ENCODE data around the gene SALL1. TPM values are rescaled to one million over a fixed set of nuclear protein-coding genes. Genes with fewer than 3 reads are reported as not detected.

The SALL1 gene
- total and polyA plus RNA-seq, 2 of the 13 experiments (the other 11 are each of a cell fraction or from before 2014, with no cell fraction given): 6.6 to 12.3 TPM

- TF ChIP-seq FOXP4 (CRISPR knock-in tag; IDR thresholded peaks at IDR 0.05) (peak; percentile 46; the same call in 1 of the 2 replicates), ZNF276 (CRISPR knock-in tag; IDR thresholded peaks at IDR 0.05; ENCODE audit: low read depth) (no peak), ZNF777 (CRISPR knock-in tag; IDR thresholded peaks at IDR 0.05) (no peak), ZMYM3 (CRISPR knock-in tag; IDR thresholded peaks at IDR 0.05) (peak; percentile 39; the same call in 1 of the 2 replicates), AHDC1 (CRISPR knock-in tag; IDR thresholded peaks at IDR 0.05; ENCODE audit: borderline replicate concordance) (no peak), SIX1 (CRISPR knock-in tag; IDR thresholded peaks at IDR 0.05; ENCODE audit: borderline replicate concordance) (no peak), FOXP1 (IDR thresholded peaks at IDR 0.05) (no peak), FOXP1 (CRISPR knock-in tag; IDR thresholded peaks at IDR 0.05) (peak; percentile 49; the same call in 1 of the 2 replicates), ZUFSP (CRISPR knock-in tag; IDR thresholded peaks at IDR 0.05; ENCODE audit: borderline replicate concordance) (no peak), LRRFIP1 (CRISPR knock-in tag; conservative IDR thresholded peaks at IDR 0.05) (no peak), ETS1 (CRISPR knock-in tag; IDR thresholded peaks at IDR 0.05) (no peak), RBM22 (optimal IDR thresholded peaks at IDR 0.05; ENCODE audit: low read length) (no peak), CENPT (CRISPR knock-in tag; IDR thresholded peaks at IDR 0.05; ENCODE audit: low read depth) (no peak)
Observed at GRCh38 chr16:51107742-51108141, 43.3 kb downstream of the SALL1 start (continued).

Data from HepG2 (cell line).